Uterus (tissue), 2 donors: ENCODE measurements around the gene TOM1.

Experiments
- CTCF ChIP-seq, 4 experiments: fragments of 200-600 bp in 2 of 4; fragments of 450-650 bp in 2 of 4; sonication (generic) in 2 of 4; IDR thresholded peaks; one replicate each; pipeline ENCODE4 v1.5.1; 2016 to 2019; ENCODE audit warnings: antibody characterized with exemption in 4 of 4, mild to moderate bottlenecking in 2 of 4, moderate library complexity in 1 of 4
- POLR2A ChIP-seq, 2 donors: fragments of 450-650 bp; IDR thresholded peaks; one replicate each; pipeline ENCODE4 v1.6.1; 2016; ENCODE audit warnings: antibody characterized with exemption in 2 of 2, mild to moderate bottlenecking in 1 of 2, moderate library complexity in 1 of 2

- TF ChIP-seq CTCF (IDR thresholded peaks at IDR 0.05) (no peak), POLR2A (IDR thresholded peaks at IDR 0.05) (no peak)
Measured at GRCh38 chr22:35346596-35347220, 47.0 kb downstream of the TOM1 start.
